Activated CD8-positive, alpha-beta memory T cell treated with anti-CD3 and anti-CD28 coated beads, Interleukin-2, amount 50 U/mL, for 48 hours (primary cell): ENCODE data around the gene CNIH2.

Experiments used
- DNase-seq: peaks from one replicate; pipeline ENCODE4 v3.0.0-alpha.2; 2020

Gene CNIH2

DNA sequence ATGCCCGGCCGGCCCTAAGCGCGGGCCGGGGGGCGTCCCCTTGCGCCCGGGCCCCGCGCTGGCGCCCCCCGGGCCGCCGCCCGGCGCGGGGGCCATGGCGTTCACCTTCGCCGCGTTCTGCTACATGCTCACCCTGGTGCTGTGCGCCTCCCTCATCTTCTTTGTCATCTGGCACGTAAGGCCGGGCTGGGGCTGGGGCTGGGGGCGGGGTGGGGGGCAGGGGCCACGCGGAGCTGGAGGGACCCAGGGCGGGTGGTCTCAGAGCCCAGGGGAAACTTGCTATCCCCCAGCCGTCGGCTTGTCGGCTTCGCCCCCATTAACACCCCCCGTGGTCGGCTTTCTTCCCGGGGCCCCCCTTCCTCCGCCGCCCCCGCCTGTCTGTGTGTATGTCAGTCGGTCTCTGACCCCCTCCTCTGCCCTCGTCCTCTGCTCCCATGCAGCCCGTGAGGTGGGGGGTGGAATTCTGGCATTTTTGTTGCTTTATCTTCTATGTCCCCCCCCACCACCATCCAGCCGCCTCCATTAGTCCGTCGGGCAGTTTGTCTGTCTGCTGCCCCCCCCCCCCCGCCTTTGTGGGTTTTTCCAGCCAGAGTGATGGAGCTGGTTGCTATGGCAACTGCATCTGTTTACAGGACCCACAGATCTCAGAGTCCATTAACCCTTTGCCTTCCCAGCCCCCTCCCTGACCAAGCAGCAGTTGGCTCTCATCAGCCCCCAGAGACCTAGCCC, 552 bp downstream of the CNIH2 start:
- no peak for DNase-seq

DNA sequence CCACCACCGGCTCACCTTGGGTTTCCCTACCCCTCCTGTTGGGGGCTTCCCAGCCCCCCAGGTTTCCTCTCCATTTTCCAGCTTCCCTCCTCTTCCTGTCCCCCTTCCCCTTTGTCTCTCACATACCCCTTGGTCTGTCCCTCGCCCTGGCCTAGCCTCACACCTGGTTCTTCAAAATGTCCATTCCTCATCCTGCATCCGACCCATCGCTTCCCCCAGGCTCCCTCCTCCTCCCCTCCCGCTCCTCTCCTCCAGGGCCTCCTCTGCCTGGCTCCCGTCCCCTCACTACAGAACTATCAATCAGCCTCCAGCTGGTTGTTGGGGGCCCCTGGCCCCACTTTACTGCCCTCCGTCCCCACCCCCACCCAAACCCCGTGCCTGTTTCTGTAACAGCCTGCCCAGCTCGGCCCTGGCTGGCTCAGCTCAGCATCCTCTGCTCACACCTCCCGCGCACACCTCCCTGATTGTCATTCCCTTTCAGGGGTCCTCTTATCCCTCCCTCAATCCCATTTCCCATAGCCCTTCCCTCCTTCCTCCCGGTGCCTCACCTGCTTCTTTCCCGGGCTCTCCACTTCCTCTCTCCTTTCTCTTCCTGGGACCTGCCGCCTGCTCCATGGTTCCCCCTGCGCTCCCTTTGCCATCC, 1.2 kb downstream of the CNIH2 start:
- no peak for DNase-seq

DNA sequence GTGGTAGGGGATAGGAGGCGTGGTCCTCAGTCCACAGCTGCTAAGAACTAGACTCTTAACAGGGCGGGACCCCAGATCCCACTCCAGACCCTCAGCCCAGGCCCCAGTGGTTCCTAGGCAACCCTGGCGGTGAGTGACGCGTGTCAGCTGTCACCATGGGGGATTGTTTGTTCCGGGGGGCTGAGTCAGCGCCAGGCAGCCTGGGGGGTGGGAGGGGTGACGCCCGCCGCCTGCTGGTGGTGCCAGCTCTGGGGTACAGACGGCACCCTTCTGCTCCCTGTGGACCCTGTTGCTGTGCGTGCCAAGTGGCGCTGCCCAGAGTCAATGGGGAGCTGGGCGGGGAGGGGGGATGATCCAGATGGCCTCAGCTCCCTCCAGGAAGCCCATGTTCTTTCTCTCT, 2.5 kb downstream of the CNIH2 start:
- DNase-seq: no peak

DNA sequence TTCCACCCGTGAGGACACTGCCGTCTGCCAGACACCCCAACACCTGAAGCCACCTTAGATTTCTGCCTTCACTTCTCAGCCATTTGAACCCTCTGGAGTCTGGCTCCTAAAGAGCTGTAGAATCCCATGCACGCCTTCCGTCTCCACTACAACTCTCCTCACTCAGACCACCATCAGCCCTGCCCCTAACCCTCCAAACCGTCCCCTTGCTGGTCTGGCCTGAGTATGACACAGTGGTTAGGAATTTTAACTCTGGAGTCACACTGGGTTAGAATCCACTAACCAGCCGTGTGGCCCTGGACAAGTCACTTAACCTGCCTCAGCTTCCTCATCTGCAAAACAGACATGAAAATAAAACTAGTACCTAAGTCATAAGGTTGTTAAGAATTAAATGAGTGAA, 3.0 kb downstream of the CNIH2 start:
- DNase-seq: no peak

DNA sequence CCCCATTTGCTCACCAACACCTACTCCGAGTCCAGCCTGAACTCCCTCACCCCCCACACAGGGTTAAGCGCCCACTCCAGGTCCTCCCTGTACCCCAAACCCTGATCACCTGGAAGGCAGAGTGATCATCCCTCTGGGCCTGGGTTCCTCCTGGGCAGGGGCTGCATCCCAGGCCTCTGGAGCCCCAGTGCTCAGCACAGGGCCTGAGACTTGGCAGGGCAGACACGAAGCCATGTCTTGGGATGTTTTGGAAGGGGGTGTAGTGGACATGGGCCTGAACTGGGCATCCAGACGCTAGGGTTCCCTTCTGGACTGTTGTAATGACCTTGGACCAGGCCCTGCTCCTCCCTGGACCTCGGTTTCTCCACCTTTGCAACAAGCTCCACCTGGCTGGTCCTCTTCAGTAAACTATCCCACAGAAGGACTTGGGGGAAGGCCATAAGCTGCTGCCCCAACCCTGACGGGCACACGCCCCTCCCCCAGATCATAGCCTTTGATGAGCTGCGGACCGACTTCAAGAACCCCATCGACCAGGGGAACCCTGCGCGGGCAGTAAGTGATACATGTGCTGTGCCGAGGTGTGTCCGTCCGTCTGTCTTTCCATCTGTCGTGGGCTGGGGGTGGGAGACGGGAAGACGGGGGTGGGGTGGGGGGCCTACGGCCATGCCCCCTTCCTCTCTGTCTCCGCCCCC, 3.9 kb downstream of the CNIH2 start:
- DNase-seq: no peak

DNA sequence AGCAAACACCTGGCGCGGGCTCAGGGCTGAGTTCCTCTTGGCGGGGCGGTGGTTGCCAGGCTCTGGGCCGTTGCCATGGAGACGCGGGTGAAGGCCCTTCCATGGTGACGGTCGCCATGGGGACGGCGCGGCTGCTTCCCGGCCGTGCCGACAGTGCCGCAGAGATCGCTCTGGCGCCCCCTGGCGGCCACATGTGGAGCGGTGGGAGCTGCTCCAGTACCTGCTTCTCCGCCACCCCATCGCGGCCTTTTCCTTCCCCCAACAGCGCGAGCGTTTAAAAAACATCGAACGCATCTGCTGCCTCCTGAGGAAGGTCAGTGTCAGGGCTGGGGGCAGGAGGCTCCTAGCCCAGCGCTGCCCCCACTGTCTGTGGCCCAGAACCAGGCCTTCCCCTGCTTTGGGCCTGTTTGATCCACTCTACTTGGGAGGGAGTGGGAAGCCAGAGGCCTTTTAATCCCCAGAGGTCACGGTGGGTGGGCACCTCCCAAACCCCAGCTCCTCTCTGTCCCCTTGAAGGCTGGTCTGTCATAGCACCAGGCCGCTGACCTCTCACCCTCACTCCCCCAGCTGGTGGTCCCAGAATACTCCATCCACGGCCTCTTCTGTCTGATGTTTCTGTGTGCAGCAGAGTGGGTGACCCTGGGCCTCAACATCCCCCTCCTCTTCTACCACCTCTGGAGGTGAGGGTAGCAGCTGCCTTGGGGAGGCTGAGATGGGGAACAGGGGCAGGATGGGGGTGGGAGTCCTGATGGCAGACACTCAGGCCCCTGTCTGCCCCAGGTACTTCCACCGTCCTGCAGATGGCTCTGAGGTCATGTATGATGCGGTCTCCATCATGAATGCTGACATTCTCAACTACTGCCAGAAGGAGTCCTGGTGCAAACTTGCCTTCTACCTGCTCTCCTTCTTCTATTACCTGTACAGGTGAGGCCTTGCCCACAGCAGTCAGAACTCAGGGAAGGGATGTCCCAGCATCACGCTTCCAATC, 4.8 kb downstream of the CNIH2 start:
- peak; percentile 100 for DNase-seq

DNA sequence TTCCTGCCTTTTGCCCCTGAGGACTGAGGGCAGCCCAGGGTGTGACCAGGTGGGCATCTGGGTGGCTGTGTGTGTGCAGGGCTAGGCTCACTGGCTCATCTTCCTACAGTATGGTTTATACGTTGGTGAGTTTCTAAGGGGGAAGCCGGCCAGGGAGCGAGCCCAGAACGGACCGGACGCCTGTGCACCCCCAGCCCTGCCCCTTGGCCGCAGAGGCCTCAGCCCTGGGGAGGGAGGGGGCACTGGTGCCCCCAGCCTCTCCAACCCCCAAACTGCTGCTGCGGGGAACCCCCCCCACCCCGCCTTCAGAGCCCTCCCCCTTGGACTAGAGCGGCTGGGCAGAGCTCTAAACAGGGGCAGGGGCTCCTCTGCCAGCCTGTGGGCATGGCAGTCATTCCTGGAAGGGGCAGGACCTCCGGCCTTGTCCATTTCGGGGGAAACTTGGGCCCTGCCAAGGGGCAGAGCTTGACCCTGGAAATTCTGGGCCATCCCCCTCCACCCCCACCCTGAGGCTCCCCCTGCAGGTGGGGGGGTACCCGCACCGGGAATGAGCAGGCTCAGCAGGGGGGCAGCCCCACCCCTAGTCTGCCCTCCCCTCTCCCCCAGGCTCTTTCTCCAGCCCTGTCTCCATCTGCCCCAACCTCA, 5.6 kb downstream of the CNIH2 start:
- no peak for DNase-seq

DNA sequence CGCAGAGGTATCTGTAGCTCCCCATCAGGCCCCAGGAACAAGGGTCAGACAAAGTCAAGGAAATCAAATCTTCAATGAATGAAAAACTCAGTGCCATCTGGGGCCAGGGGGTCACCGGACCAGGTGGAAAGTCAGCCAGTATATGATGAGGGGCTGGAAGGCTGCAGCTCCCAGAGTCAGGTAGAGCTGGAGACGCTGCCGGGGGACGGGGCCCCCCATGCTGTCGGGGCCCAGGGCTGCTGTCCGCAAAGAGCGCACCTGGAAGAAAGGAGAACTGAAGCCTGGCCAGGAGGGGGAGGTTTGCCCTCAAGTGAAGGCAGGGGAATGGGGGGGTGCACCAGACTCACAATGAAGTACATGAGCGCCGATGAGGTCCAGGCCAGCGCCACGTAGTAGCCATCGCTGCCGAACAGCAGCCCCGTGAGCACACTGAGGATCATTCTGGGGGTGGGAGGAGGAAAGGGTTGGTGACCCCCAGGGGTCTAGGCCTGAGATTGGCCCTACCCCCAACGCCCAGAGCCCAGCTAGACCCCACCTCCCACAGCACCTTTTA, 6.6 kb downstream of the CNIH2 start:
- DNase-seq: no peak

DNA sequence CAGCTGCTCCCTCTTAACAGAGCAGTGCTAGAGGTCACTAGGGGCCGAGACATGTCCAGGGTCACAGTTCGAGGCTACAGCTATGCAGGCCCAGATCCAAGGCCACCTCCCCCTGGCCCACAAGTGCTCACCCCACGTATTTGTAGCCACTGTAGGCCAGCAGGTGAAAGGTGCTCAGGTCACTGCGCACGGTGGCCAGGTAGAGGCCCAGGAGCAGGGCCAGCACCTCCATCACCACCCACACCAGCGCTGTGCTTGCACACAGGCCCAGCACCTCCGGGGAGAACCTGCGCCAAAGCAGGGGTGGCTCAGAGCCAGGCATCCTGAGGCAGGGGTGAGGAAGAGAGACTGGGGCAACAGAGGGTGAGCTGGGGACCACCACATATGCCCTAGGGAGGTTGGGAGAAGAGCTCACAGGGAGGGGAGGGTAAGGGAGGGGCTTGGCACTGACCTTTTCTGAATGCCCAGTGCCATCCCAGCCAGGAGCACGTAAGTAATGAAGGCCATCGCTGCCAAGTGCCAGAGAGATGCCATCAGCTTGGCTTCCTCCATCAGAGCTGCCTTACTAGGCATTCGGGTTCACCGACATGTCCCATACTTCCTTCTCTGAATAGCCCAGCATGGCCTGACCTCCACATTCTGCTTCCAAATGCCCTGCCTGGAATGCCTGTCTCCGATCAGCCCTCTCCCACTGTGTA, 7.4 kb downstream of the CNIH2 start:
- no peak for DNase-seq

DNA sequence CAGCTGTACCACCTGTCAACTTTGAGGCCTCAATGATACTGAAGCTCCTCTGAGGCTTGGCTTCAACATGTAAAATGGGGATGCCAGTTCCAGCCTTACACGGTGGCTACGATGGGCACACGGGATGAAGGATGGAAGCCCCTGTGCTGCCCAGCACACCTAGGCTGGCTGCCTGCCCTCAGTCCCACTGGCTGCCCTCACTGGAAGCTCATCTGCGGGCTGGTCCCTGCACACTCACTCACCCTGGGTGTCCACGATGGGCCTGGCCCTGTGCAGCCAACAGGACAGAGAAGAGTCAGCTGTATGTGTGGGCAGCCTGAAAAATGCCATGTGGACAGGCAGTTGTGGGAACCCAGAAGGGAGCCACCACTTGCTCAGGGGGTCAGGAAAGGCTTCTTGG, 8.7 kb downstream of the CNIH2 start:
- DNase-seq: no peak

DNA sequence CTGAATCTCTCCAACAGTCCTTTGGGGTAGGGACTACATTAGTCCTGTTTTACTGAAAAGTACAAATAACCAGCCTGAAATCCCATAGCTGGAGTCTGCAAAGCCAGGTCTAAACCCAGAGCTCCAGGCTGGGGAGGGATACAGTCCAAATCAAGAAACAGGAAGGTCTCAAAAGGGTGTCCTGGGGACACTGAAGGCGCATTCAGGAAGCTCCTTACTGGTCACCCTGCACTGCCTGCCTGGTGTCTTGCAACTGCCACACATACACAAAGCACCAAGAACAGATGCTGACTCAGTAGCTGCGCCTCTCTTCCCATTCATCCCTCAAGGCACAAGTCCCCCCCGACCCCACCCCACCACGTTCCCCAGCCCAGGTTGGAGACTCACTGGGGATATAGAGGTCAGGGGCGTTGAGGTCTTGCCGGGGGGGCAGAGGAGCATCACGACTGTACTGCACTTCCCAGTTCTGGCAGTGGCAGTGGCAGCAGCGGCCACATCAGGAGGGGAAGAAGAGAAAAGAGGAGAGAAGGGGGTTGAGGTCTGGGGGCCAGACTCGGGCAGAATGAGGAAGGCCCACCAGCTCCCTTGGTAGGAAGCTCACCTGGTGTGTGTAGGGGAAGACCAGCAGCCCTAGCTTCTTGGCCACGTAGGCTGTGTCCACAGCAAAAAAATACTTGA, 9.4 kb downstream of the CNIH2 start:
- no peak for DNase-seq

DNA sequence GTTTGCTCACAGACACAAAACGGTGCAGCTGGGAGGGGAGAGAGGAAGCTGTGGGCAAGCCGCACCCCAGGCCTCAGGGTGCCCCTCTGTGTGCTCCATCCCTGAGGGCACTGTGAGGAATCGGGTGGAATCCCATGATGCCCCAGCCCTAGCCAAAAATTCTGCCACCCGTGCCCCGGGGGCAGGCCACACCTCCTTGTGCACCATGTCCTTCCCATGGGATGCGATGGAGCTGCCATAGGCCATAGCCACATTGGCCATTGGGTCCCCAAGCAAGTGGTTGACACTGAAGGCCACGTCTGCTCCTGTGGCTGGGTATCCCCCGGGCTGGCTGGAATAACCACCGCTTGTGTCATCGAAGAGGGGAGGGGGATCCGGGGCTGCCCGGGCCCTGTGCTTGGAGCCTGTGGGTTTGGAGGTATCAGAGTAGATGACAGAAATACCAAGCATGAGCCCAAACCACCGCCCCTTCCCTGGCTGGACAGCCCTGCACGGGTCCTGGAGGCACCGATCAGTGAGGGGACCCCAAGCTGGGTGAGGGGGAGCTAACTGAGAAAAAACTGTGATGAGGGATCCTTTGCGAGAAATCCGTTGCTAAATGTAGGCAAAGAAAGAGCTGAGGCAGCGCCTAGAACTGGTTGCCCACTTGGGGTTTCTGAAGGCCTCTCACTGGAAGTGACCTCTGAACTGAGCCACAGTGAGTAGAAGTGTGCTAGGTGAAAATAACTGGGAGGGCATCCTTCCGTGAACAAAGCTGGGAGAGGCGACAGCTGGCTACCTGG, 10.1 kb downstream of the CNIH2 start:
- no peak for DNase-seq

DNA sequence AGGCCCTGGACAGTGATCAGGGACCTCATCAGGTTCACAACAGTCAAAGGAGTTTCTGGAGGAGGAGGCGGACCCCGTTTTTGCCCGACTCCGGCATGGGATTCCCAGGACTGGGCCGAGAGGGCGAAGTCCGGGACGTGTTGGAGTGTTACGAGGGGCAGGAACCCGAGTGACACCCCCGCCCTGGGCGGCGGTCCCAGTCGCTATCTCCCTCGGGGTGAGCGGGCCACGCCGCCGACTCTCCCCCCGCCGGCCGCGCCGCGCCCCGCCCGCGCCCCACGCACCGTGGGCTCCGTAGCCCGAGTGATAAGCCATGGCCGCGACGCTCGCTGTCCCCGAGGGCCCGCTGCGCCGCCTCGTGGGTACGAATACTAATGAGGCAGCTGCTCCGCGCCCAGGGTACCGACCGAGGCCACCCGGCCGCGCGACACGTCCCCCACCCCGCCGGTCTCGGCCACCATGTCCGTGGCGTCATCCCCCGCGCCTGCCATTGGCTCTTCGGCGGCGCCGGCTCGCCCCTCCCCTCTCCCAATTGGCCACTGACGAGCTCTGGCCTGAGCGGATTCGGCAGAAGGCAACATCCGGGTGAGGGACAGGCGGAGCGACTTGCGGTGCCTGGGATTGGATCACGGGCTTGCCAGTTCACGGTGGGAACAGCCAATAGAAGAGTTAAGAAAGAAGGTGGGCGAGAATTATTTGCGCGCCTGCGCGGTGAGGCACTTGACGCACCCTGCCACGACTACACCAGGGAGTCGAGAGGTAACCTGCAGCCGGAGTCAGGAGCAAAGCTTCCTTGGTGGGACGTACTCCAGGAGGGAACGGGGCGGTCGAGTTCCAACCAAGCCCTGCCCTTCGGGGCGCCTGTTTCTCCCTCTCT, 10.9 kb downstream of the CNIH2 start, which contains the start of gene YIF1A:
YIF1A (minus strand) TSS at position 473 of the 877 bp plus-strand sequence; CDS start at position 315, 158 bp downstream.
- DNase-seq: peak; percentile 97

DNA sequence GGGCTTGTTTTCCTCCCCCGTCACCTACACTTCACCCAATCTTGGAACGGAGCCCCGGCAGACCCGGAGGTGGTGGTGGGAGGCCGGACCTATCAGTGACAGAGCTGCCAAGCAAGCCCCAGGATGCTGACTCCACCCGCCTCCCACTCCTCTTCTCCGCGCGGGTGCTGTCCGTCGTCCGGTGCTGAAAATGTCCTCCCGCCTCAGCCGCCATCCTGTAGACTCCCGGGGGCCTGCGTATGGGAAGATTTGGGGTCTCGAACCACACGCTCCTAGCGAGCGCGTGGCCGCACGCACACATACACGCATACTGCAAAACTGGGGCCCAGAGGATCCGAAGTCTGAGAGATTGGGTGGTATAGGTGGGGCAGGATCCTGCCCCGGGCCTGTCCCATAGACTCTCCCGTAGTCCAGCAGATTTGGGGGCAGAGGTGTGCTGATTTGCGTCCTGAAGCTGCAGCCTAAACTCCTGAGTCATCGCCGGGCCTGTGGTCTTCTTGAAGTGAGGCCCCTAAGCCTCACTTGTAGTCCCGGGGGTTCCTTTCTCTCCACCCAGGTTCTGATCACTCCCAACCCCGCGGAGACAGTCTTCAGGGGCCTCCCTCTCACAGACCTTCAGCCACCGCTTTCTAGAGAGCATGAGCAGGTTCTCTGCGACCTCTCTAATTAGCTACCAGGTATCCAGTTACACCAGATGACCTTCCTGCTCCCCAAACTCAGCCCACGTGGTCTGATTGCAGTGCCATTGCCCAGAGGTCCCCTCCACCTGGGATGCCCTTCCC, 11.8 kb downstream of the CNIH2 start:
- DNase-seq: peak; percentile 90

DNA sequence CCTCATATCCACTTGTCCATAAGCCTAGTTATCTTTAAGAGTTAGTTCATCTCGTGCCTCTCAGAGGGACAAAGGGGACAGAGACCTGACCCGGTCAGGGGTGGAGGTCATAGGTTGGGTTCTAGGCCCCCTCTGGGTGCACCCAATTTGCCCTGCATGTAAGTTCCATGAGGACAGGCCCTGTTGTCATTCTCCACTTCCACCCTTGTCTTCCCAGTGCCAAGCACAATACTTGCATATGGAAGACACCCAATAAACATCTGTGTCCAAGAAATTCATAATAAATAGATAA, 12.3 kb downstream of the CNIH2 start:
- DNase-seq: no peak

DNA sequence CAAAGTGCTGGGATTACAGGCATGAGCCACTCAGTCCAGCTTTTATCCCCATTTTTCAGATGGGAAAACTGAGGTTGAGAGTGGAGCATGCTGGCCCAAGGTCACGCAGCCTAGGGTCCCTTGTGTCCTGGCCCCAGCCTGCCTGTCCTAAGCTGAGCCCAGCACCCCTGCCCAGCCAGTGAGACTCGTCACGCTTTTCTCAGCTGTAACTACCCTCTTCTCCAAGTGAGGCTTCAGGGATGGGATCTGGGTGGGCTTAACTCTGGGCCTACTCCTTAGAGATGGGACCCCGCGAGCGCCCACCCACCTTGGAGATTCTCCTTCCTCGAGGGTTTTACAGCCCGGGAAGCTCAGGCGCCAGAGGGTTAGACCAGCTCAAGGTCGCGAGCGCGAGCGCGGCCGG, 13.3 kb downstream of the CNIH2 start:
- no peak for DNase-seq

DNA sequence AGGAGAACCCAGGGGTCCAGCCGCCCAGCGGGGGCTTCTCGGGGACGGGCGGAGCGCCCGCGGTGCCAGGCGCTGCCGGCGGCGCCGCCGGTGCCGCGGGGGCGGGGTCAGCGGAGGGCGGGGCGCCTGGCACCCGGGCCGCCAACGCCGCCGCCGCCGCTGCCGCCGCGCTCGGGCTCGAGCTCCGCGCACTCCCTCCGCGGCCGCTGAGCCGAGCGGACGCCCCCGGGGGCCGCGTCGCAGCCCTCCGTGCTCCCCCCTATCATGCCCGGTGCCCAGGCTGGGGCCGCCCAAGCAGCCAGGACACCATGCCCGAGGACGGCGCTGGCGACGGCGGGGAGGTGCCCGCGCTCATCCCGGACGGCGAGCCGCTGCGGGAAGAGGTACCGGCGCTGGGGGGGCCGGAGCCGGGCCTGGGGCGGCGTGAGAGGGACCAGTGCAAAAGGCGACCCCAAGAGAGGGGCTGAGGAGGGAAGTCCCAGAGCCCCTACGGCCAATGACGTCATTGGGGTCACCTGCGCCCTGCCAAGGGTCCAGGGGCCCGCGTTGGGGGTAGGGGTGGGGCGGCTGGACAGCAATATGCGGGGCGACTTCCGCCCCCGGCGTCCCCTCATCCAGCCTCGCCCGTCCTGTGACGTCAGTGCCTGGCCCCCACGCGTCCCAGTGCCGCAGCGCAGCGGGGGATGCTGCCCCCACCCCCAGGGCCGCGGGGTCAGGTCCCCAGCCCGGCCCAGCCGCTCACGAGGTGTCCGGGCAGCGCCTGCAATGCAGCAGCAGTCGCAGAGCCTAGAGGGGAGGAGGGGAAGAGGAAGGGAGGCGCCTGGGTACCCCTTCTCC, 13.9 kb downstream of the CNIH2 start, which contains the start of gene TMEM151A:
TMEM151A (plus strand) TSS at position 189 of the 837 bp plus-strand sequence; CDS start at position 309, 120 bp downstream.
- no peak for DNase-seq
